Raji (cell line): ENCODE results near the gene SLIT3.

Experiments
- POLR2A ChIP-seq: IDR thresholded peaks from 2 replicates; pipeline ENCODE4 v1.6.1; 2011; ENCODE audit warnings: low read depth, low read length, control low read depth; ENCODE audit not compliant: insufficient read depth

Gene SLIT3

DNA sequence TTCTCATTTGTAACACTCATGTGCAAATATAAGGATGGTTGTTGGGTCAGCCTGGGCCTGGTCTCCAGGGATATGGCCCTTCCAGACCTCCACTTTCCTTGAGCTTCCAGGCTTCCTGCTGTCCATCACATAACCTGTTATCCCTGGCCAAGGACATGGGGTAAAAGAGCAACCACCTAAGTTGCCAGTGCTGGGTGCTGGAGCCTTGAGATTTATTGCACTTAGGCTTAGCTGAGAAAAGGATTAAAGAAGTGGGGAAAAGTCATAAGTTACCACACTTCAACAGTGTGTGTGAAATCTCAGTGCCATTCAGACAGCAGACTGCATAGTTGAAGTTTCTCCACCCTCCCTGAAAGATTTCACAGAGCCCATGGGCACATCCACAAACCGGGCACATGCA lies 663.1 kb downstream of the SLIT3 start:
- TF ChIP-seq POLR2A, result no peak

DNA sequence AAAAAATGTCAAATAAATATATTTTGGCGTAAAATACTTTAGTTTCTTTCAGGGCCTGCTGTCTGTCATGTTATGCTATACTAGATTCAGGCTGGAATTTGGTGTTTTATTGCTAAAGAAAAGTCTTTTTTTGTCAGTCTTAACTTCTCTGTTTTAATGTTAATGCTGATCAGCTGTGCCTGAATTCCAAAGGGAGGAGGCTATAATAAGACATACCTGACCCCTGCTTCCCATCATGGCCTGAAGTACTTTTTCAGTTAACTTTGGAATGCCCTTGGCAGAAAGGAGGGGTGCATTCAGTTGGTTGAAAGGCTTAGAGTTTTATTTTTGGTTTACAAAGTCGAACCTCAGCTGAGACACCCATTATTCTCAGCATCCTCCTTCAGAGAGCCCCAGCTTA lies 663.7 kb downstream of the SLIT3 start:
- no peak for TF ChIP-seq POLR2A

DNA sequence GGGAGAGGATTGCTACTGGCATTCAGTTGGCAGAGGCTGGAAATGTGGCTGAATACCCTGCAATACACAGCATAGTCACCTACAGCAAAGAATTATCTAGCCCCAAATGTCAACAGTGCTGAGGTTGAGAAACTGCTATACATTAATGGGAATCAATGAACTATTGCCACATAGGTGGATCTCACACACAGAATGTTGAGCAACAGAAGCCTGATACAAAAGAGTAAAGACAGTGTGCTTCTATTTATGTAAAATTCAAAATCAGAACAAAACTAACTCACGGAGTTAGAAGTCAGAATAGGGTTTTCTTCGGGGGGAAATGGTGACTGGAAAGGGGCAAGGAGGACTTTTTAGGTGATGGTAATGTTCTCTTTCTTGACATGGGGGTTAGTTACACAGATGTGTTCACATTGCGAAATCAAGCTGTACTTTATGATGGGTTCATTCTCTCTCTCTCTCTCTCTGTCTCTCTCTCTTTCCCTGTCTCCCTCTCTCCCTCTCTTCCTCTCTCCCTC lies 676.0 kb downstream of the SLIT3 start:
- TF ChIP-seq POLR2A, result no peak

DNA sequence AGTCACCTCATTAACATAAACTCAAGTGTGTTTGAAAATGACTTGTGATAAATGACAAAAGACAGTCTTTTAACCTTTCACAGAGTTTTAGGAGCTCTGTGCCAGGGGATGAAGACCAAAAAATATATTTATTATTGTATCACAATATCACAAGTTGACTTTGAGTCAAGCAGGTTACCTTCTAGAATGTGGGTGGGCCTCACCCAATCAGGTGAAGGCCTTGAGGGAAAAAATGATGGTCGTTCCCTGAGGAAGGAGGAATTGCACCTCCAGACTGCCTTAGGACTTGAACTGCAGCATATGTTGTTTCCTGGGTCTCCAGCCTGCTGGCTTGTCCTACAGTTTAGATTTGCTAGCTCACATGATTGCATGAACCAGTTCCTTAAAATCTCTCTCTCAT lies 680.1 kb downstream of the SLIT3 start:
- TF ChIP-seq POLR2A, result no peak

DNA sequence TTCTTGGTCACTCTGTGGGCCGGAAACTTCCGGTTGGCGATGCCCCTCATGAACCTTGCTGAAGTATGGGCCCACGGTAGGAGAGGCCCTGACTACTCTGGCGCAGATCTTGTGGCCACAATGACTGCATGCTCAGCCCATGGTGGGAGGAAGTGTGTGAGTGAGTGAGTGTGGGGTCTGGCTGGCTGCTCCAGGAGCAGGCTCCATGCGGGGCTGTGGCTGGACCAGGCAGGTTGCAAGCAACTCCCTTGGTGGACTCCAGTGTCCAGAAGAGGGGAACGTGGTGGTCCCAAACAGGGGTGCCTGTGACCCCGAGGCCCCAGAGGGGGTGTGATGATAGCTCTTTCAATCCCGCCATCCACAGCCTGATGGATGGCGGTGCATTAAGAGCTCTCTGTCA lies 686.3 kb downstream of the SLIT3 start:
- no peak for TF ChIP-seq POLR2A

DNA sequence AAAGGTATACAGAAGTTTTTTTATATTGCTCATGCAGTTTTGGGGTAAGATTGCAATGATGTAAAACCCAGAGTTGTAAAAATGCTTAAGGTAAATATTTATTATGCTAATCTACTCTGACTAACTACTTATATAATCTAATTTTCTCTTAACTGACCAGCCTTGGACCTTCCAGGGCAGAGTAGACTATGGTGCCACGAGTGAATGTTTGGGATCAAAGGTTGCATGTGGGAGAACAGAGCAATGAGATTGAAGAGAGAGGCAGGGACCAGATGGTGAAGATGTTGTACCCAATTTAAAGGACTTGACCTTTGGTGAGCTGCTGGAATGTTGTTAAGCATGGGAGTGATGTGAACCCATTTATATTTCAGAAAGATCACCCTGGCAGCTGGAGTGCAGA lies 686.9 kb downstream of the SLIT3 start:
- no peak for TF ChIP-seq POLR2A

DNA sequence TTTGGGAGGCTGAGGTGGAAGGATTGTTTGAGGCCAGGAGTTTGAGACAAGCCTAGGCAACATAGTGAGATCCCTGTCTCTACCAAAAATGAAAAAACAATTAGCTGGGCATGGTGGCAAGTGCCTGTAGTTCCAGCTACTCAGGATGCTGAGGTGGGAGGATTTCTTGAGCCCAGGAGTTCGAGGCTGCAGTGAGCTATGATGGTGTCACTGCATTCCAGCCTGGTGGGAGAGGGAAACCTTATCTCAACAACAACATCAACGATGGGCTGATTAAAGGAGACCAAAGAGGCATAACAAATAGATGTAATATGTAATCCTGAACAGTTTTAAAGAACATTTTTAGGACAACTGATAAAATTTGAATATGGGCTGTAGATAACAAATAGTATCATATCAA lies 687.5 kb downstream of the SLIT3 start:
- TF ChIP-seq POLR2A, result no peak

DNA sequence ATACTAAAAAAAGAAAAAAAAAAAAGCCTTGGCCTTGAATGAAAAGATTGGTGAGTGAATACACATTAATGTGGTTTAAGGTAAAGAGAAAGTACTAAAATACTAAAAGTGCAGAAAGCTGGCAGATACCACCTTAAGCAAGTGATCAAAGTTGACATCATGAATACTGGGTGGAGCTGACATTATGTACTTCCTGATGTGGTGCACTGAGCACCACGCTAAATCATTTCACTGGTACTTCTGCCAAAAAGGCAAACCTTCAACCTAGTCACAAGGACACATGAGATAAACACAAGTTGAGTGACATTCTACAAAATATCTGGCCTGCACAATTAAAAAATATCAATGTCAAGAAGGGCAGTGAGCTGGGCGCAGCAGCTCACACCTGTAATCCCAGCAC lies 687.9 kb downstream of the SLIT3 start:
- TF ChIP-seq POLR2A, result no peak

DNA sequence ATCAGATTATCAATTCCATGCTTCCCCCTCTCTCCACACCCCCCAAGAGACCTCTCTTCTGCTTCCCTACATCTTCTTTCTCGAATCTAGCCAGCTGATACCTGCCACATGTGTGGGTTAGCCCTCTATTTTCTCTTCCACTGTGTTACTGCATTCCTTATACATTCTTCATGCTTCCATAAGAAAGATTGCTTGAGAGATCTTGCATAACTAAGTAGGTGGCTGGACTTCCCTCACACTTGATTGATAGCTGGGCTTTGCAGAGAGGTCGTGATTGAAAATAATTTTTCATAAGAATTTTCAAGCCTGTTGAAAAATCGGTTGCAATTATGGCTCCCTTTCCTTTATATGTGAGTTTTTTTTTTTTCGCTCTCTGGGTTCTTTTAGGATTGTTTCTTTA lies 688.8 kb downstream of the SLIT3 start:
- TF ChIP-seq POLR2A, result no peak
